ENCODE measurements around the gene TENM3.

DNA sequence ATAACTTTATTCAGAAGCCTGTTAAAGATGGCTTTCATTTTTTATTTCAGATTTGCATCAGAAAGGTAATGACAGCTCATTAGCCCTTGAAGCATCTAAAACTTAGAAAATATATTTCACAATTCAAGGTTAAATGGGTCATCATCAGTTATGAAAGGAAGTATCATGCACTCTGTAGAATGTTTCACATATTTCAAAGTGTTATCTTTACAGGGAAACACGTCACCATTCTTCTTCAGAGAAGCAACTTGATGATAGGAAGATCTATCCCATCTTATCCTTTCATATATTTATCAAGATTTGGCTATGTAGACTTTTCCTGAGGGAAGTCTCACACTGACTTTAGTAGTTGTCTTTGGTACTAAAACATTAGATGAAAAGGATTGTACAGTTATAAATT lies 277.8 kb downstream of the TENM3 start:
- TF ChIP-seq CTCF (conservative IDR thresholded peaks at IDR 0.05; ENCODE audit: low read depth, low read length) (no peak), EZH2phosphoT487 (IDR thresholded peaks at IDR 0.05; ENCODE audit: borderline replicate concordance, low read length) (no peak)
